Panc1 (cell line): ENCODE measurements around the gene CUTC.

Experiments used
- POLR2AphosphoS5 ChIP-seq: IDR thresholded peaks from 2 replicates; pipeline ENCODE4 v1.6.1; 2012; ENCODE audit warnings: mild to moderate bottlenecking, low read depth, low read length, moderate library complexity
- TF ChIP-seq, protein P1 (sequence below): fragments of 450-650 bp; IDR thresholded peaks from 2 replicates; pipeline ENCODE4 v1.5.1; 2017; ENCODE audit warnings: mild to moderate bottlenecking

DNA sequence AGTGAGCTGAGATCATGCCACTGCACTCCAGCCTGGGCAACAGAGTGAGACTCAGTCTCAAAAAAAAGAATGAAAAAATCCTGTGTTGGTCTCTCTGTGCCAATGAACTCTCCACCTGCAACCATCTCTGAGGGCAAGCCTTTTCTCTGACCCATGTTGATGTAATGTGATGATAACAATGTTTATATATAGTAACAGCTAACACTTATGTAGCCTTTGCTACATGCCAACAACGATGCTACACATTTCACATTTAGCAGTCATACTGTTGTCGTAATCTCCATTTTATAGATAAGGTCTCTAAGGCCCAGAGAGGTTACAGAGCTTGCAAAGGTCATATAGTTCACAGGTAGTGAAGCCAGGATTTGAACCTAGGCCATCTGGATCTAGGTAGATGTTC is 11.6 kb upstream of the CUTC start:
- TF ChIP-seq, protein P1, sequence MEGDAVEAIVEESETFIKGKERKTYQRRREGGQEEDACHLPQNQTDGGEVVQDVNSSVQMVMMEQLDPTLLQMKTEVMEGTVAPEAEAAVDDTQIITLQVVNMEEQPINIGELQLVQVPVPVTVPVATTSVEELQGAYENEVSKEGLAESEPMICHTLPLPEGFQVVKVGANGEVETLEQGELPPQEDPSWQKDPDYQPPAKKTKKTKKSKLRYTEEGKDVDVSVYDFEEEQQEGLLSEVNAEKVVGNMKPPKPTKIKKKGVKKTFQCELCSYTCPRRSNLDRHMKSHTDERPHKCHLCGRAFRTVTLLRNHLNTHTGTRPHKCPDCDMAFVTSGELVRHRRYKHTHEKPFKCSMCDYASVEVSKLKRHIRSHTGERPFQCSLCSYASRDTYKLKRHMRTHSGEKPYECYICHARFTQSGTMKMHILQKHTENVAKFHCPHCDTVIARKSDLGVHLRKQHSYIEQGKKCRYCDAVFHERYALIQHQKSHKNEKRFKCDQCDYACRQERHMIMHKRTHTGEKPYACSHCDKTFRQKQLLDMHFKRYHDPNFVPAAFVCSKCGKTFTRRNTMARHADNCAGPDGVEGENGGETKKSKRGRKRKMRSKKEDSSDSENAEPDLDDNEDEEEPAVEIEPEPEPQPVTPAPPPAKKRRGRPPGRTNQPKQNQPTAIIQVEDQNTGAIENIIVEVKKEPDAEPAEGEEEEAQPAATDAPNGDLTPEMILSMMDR: no peak
- no peak for TF ChIP-seq POLR2AphosphoS5
